ENCODE measurements around the gene C10orf67. TPM values are rescaled to one million over a fixed set of nuclear protein-coding genes. Genes with fewer than 3 reads are reported as not detected.

C10orf67 gene
- total RNA-seq, 1 donor, result not detected

GRCh38 chr10:23379686-23380085 is 35.1 kb upstream of the C10orf67 start:
- Histone ChIP-seq H3K4me2 (ENCODE audit: insufficient read depth, low read length) (no peak overlapping the region), H3K4me1 (ENCODE audit: insufficient read depth, low read length) (no peaks in the 10 kb centered on the region), H4K20me1 (ENCODE audit: insufficient read depth, low read length) (no peaks in the 10 kb centered on the region), H3K27me3 (ENCODE audit: insufficient read depth, low read length) (no peaks in the 10 kb centered on the region), H3K4me3 (ENCODE audit: insufficient read depth, low read length) (no peak overlapping the region), H3K79me2 (ENCODE audit: insufficient read depth, low read length) (no peaks in the 10 kb centered on the region), H3K36me3 (ENCODE audit: insufficient read depth, low read length) (no peaks in the 10 kb centered on the region), H2AFZ (ENCODE audit: low read length) (no peak overlapping the region), H3K9me3 (ENCODE audit: low read depth, low read length) (no peaks in the 10 kb centered on the region), H3K27ac (ENCODE audit: low read depth, low read length) (no peak overlapping the region)
- DNase-seq (ENCODE audit: insufficient read length, low spot score, missing footprints), result no peak
- TF ChIP-seq CTCF (IDR thresholded peaks at IDR 0.05; ENCODE audit: extremely low read depth, low read depth, low read length), result no peak

- no peak overlapping the region for H3K4me3 ChIP-seq (ENCODE audit: insufficient read depth, low read length)
- no peaks in the 10 kb centered on the region for H4K20me1 ChIP-seq (ENCODE audit: insufficient read depth, low read length)
- DNase-seq (ENCODE audit: insufficient read length, low spot score, missing footprints), result no peak
- no peak overlapping the region for H3K4me2 ChIP-seq (ENCODE audit: insufficient read depth, low read length)
- no peaks in the 10 kb centered on the region for H3K27me3 ChIP-seq (ENCODE audit: insufficient read depth, low read length)
- H3K27ac ChIP-seq (ENCODE audit: low read depth, low read length), result no peak overlapping the region
- no peaks in the 10 kb centered on the region for H3K4me1 ChIP-seq (ENCODE audit: insufficient read depth, low read length)
- H3K79me2 ChIP-seq (ENCODE audit: insufficient read depth, low read length), result no peaks in the 10 kb centered on the region
- H2AFZ ChIP-seq (ENCODE audit: low read length), result no peak overlapping the region
- no peaks in the 10 kb centered on the region for H3K9me3 ChIP-seq (ENCODE audit: low read depth, low read length)
- TF ChIP-seq CTCF (IDR thresholded peaks at IDR 0.05; ENCODE audit: extremely low read depth, low read depth, low read length), result no peak
- H3K36me3 ChIP-seq (ENCODE audit: insufficient read depth, low read length), result no peaks in the 10 kb centered on the region
Observed at GRCh38 chr10:23376229-23376655, 31.6 kb upstream of the C10orf67 start.

- H3K79me2 ChIP-seq (ENCODE audit: insufficient read depth, low read length), result no peaks in the 10 kb centered on the region
- H4K20me1 ChIP-seq (ENCODE audit: insufficient read depth, low read length), result no peaks in the 10 kb centered on the region
- H3K4me2 ChIP-seq (ENCODE audit: insufficient read depth, low read length), result no peak overlapping the region
- no peaks in the 10 kb centered on the region for H3K4me1 ChIP-seq (ENCODE audit: insufficient read depth, low read length)
- H3K9me3 ChIP-seq (ENCODE audit: low read depth, low read length), result no peaks in the 10 kb centered on the region
- H3K4me3 ChIP-seq (ENCODE audit: insufficient read depth, low read length), result no peak overlapping the region
- no peaks in the 10 kb centered on the region for H3K27me3 ChIP-seq (ENCODE audit: insufficient read depth, low read length)
- H3K36me3 ChIP-seq (ENCODE audit: insufficient read depth, low read length), result no peaks in the 10 kb centered on the region
- no peak overlapping the region for H2AFZ ChIP-seq (ENCODE audit: low read length)
- peak; percentile 14 for DNase-seq (ENCODE audit: insufficient read length, low spot score, missing footprints)
- TF ChIP-seq CTCF (IDR thresholded peaks at IDR 0.05; ENCODE audit: extremely low read depth, low read depth, low read length), result no peak
- no peak overlapping the region for H3K27ac ChIP-seq (ENCODE audit: low read depth, low read length)
Observed at GRCh38 chr10:23375366-23375765, 30.8 kb upstream of the C10orf67 start.

- no peak for DNase-seq (ENCODE audit: insufficient read length, low spot score, missing footprints)
- H4K20me1 ChIP-seq (ENCODE audit: insufficient read depth, low read length), result no peaks in the 10 kb centered on the region
- TF ChIP-seq CTCF (IDR thresholded peaks at IDR 0.05; ENCODE audit: extremely low read depth, low read depth, low read length), result no peak
- H2AFZ ChIP-seq (ENCODE audit: low read length), result no peak overlapping the region
- no peaks in the 10 kb centered on the region for H3K79me2 ChIP-seq (ENCODE audit: insufficient read depth, low read length)
- no peaks in the 10 kb centered on the region for H3K27me3 ChIP-seq (ENCODE audit: insufficient read depth, low read length)
- no peaks in the 10 kb centered on the region for H3K36me3 ChIP-seq (ENCODE audit: insufficient read depth, low read length)
- H3K4me2 ChIP-seq (ENCODE audit: insufficient read depth, low read length), result no peak overlapping the region
- H3K4me3 ChIP-seq (ENCODE audit: insufficient read depth, low read length), result no peak overlapping the region
- H3K9me3 ChIP-seq (ENCODE audit: low read depth, low read length), result no peaks in the 10 kb centered on the region
- no peak overlapping the region for H3K27ac ChIP-seq (ENCODE audit: low read depth, low read length)
- no peaks in the 10 kb centered on the region for H3K4me1 ChIP-seq (ENCODE audit: insufficient read depth, low read length)
Observed at GRCh38 chr10:23373156-23373555, 28.6 kb upstream of the C10orf67 start.
